ENCODE results near the gene PIRT. TPM values are rescaled to one million over a fixed set of nuclear protein-coding genes. Genes with fewer than 3 reads are reported as not detected.
"Not testable (repeated sequence)": the region's sequence is repeated elsewhere in the genome, so short reads cannot be mapped to it uniquely, and the experiment has no call there.

PIRT gene
- polyA plus RNA-seq, 1 donor (not counting 4 experiments of a cell fraction or from before 2014, with no cell fraction given), result not detected

DNA sequence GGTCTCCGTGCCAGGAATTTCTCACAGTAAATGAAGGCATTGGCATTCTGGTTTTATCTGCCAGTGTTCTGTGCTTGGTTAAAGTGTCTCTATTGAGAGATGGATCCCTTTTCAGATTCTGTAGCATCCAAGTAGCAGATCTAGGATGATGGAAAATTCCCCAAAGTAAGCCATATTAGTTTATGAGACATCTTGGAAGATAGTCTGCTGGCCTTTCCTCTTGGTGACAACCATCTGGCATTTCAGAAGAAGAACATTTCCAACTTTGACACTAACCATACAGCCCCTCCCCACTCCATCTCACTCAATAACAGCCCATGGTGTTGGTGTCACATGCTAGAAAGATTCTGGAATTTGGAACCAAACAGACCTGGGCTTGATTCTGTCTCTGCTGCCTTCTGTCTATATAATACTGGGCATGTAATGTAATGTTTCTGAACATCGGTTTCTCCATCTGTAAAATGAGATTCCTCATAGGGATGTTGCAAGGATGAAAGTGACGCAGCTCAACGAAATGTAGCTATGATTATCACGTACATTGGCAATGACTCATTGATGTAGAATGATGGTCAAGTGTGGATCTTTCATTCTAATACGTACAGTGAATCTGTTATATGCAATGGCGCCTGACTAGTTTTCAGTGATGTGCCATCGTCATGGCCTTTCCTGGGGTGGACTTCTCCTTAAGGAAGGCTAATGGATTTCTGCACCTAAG is 32.6 kb upstream of the PIRT start:
- Histone ChIP-seq H3K36me3 (ENCODE audit: control insufficient read depth in 2 of 2, extremely low read depth in 1 of 2, insufficient read depth in 2 of 2, low read length in 2 of 2) (no peaks in the 10 kb centered on the region), H3K79me2 (ENCODE audit: control insufficient read depth, insufficient read depth, low read length) (no peaks in the 10 kb centered on the region), H3K9me1 (ENCODE audit: control insufficient read depth, extremely low read depth, insufficient read depth, low read length) (no peaks in the 10 kb centered on the region), H3K9ac (ENCODE audit: control insufficient read depth, extremely low read depth, insufficient read depth, low read length) (no peak overlapping the region), H3K27ac (ENCODE audit: control insufficient read depth, insufficient read depth, low read length) (no peak overlapping the region), H2AFZ (ENCODE audit: control insufficient read depth, low read length) (no peak overlapping the region), H3K4me2 (ENCODE audit: control insufficient read depth, extremely low read depth, insufficient read depth, low read depth, low read length) (no peak overlapping the region), H3K9me3 (ENCODE audit: control insufficient read depth, low read depth, low read length) (no peaks in the 10 kb centered on the region), H4K20me1 (ENCODE audit: control insufficient read depth, extremely low read depth, insufficient read depth, low read length) (no peaks in the 10 kb centered on the region), H3K4me1 (ENCODE audit: control insufficient read depth, extremely low read depth, insufficient read depth, low read length) (no peaks in the 10 kb centered on the region), H3K27me3 (ENCODE audit: control insufficient read depth, extremely low read depth, insufficient read depth, low read length) (peaks cover 4% of the 10 kb centered on the region), H3K4me3 (ENCODE audit: control insufficient read depth in 2 of 3, extremely low read depth in 1 of 3, insufficient read depth in 2 of 3, low read depth in 1 of 3, low read length in 3 of 3) (no peak overlapping the region)
- TF ChIP-seq EZH2 (IDR thresholded peaks at IDR 0.05; ENCODE audit: low read length), result no peak
- no peak for TF ChIP-seq CTCF (optimal IDR thresholded peaks at IDR 0.05 in 1 of 3, IDR thresholded peaks at IDR 0.05 in 1 of 3, conservative IDR thresholded peaks at IDR 0.05 in 1 of 3; ENCODE audit: extremely low read depth in 1 of 3, insufficient read depth in 2 of 3, low read length in 3 of 3)
- dilution Hi-C loops (cut with MboI; ENCODE audit: extremely low pct_ligation_motif_present, low sequenced_read_pairs), result loop anchor here (25.0 kb wide), 1 partner anchor 267 kb away; no protein-coding TSS in a partner anchor
- DNase-seq (ENCODE audit: low read depth, low spot score) (no peak), FAIRE-seq (no peak)

DNA sequence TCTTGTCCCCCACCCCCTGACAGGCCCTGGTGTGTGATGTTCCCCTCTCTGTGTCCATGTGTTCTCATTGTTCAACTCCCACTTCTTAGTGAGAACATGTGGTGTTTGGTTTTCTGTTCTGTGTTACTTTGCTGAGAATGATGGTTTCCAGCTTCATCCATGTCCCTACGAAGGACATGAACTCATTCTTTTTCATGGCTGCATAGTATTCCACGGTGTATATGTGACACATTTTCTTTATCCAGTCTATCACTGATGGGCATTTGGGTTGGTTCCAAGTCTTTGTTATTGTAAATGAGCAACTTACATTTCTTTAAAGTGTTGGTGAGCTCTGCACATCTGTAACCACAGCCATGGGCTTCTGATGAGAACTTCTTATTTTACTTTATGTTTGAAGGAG is 30.9 kb upstream of the PIRT start:
- H3K27me3 ChIP-seq (ENCODE audit: control insufficient read depth, extremely low read depth, insufficient read depth, low read length); FAIRE-seq; H3K4me2 ChIP-seq (ENCODE audit: control insufficient read depth, extremely low read depth, insufficient read depth, low read depth, low read length); H3K4me3 ChIP-seq (ENCODE audit: control insufficient read depth in 2 of 3, extremely low read depth in 1 of 3, insufficient read depth in 2 of 3, low read depth in 1 of 3, low read length in 3 of 3); H3K79me2 ChIP-seq (ENCODE audit: control insufficient read depth, insufficient read depth, low read length); H2AFZ ChIP-seq (ENCODE audit: control insufficient read depth, low read length); H4K20me1 ChIP-seq (ENCODE audit: control insufficient read depth, extremely low read depth, insufficient read depth, low read length); H3K9me1 ChIP-seq (ENCODE audit: control insufficient read depth, extremely low read depth, insufficient read depth, low read length); H3K9me3 ChIP-seq (ENCODE audit: control insufficient read depth, low read depth, low read length); DNase-seq (ENCODE audit: low read depth, low spot score); H3K9ac ChIP-seq (ENCODE audit: control insufficient read depth, extremely low read depth, insufficient read depth, low read length); H3K4me1 ChIP-seq (ENCODE audit: control insufficient read depth, extremely low read depth, insufficient read depth, low read length); H3K27ac ChIP-seq (ENCODE audit: control insufficient read depth, insufficient read depth, low read length); H3K36me3 ChIP-seq (ENCODE audit: control insufficient read depth in 2 of 2, extremely low read depth in 1 of 2, insufficient read depth in 2 of 2, low read length in 2 of 2): not testable (repeated sequence)
- dilution Hi-C loops (cut with MboI; ENCODE audit: extremely low pct_ligation_motif_present, low sequenced_read_pairs), result loop anchor here (25.0 kb wide), 1 partner anchor 269 kb away; no protein-coding TSS in a partner anchor

Data from keratinocyte (primary cell).